IMR-90 (cell line): ENCODE results near the gene PEX5L. TPM values are rescaled to one million over a fixed set of nuclear protein-coding genes. Genes with fewer than 3 reads are reported as not detected.

Source experiments
- ATAC-seq: fragments of 200-7000 bp; cut with Tn5 transposase; 2 replicates; pipeline ENCODE4 v1.9.1; 2020; ENCODE audit warnings: low read depth, mild to moderate bottlenecking, moderate library complexity
- BruUV-seq: library from RNA; stranded (reverse); fragments of 400-500 nt; replicated peaks from 2 replicates; lab custom pipeline; 2021; lab: Mats Ljungman, UMichigan
- CTCF ChIA-PET: fragments of 300-600 bp; formaldehyde crosslinking; extraction: SDS; loops from one replicate; lab custom pipeline; 2021; ENCODE audit warnings: antibody characterized with exemption; lab: Yijun Ruan, JAX
- POLR2A ChIA-PET: fragments of 300-600 bp; sonication (Branson Sonifier 250); formaldehyde crosslinking; loops from one replicate; lab custom pipeline; 2022; ENCODE audit warnings: antibody characterized with exemption; ENCODE audit not compliant: unreplicated experiment; lab: Charles Lee
- DNase-seq: peaks from one replicate; pipeline ENCODE4 v3.0.0; 2013
- H2AFZ ChIP-seq: replicated peaks from 2 replicates; pipeline ENCODE3; 2013; ENCODE audit warnings: low read length, mild to moderate bottlenecking; ENCODE audit not compliant: poor library complexity
- H2AK5ac ChIP-seq: 2 replicates; pipeline ENCODE4 v1.6.1; 2013; ENCODE audit warnings: low read depth, low read length, inconsistent platforms
- H2AK9ac ChIP-seq: replicated peaks from 2 replicates; pipeline ENCODE3; 2013; ENCODE audit warnings: mild to moderate bottlenecking, low read depth, low read length, moderate library complexity; ENCODE audit not compliant: poor library complexity
- H2BK120ac ChIP-seq: 2 replicates; pipeline ENCODE4 v1.6.1; 2013; ENCODE audit warnings: low read depth, low read length, inconsistent platforms
- H2BK15ac ChIP-seq: 3 replicates; pipeline ENCODE4 v1.6.1; 2013; ENCODE audit warnings: low read depth, low read length, inconsistent platforms
- H2BK20ac ChIP-seq: 2 replicates; pipeline ENCODE4 v1.6.1; 2013; ENCODE audit warnings: low read depth, mild to moderate bottlenecking, inconsistent platforms, low read length, moderate library complexity
- H2BK5ac ChIP-seq: 2 replicates; pipeline ENCODE4 v1.6.1; 2013; ENCODE audit warnings: mild to moderate bottlenecking, low read depth, low read length, inconsistent platforms; ENCODE audit not compliant: poor library complexity, severe bottlenecking
- H3K14ac ChIP-seq: replicated peaks from 2 replicates; pipeline ENCODE4 v1.6.1; 2013; ENCODE audit warnings: low read depth, low read length, inconsistent platforms
- H3K18ac ChIP-seq: 2 replicates; pipeline ENCODE4 v1.6.1; 2013; ENCODE audit warnings: low read depth, low read length, control low read depth
- H3K23ac ChIP-seq: 2 replicates; pipeline ENCODE4 v1.6.1; 2013; ENCODE audit warnings: low read depth, low read length, inconsistent platforms
- H3K27ac ChIP-seq: 2 replicates; pipeline ENCODE4 v1.5.1; 2013; ENCODE audit warnings: mild to moderate bottlenecking, control low read depth, low read length; ENCODE audit not compliant: insufficient read depth
- H3K27me3 ChIP-seq: 2 replicates; pipeline ENCODE4 v1.6.1; 2013; ENCODE audit warnings: low read length; ENCODE audit not compliant: control insufficient read depth, insufficient read depth
- H3K36me3 ChIP-seq: 2 replicates; pipeline ENCODE4 v1.6.1; 2013; ENCODE audit warnings: low read length, mixed read lengths; ENCODE audit not compliant: control insufficient read depth, insufficient read depth
- H3K4ac ChIP-seq: 2 replicates; pipeline ENCODE4 v1.6.1; 2013; ENCODE audit warnings: low read depth, low read length, inconsistent platforms
- H3K4me1 ChIP-seq: 2 replicates; pipeline ENCODE4 v1.6.1; 2013; ENCODE audit warnings: low read length, mixed read lengths; ENCODE audit not compliant: control insufficient read depth, insufficient read depth
- H3K4me2 ChIP-seq: 2 replicates; pipeline ENCODE4 v1.6.1; 2013; ENCODE audit warnings: low read depth, mild to moderate bottlenecking, control low read depth, low read length, moderate library complexity
- H3K4me3 ChIP-seq: 2 replicates; pipeline ENCODE4 v1.5.1; 2013; ENCODE audit warnings: low read depth, mild to moderate bottlenecking, control low read depth, low read length, moderate library complexity; ENCODE audit not compliant: insufficient read depth
- H3K56ac ChIP-seq: 2 replicates; pipeline ENCODE4 v1.6.1; 2013; ENCODE audit warnings: low read length, inconsistent platforms; ENCODE audit not compliant: insufficient read depth; ENCODE audit errors: extremely low read depth
- H3K79me1 ChIP-seq, 2 experiments: 2 replicates each; pipeline ENCODE4 v1.6.1; 2013; ENCODE audit warnings: low read length in 2 of 2, inconsistent platforms in 1 of 2, low read depth in 1 of 2
- H3K9ac ChIP-seq: 2 replicates; pipeline ENCODE4 v1.6.1; 2013; ENCODE audit warnings: low read depth, low read length, control low read depth
- H3K9me1 ChIP-seq: 2 replicates; pipeline ENCODE4 v1.6.1; 2013; ENCODE audit warnings: low read length, inconsistent platforms; ENCODE audit not compliant: insufficient read depth
- H3K9me3 ChIP-seq: 2 replicates; pipeline ENCODE4 v1.6.1; 2013; ENCODE audit warnings: low read length; ENCODE audit not compliant: control insufficient read depth, insufficient read depth
- H4K20me1 ChIP-seq: 2 replicates; pipeline ENCODE4 v1.6.1; 2013; ENCODE audit warnings: low read length, inconsistent platforms; ENCODE audit not compliant: insufficient read depth
- H4K5ac ChIP-seq: 2 replicates; pipeline ENCODE4 v1.6.1; 2013; ENCODE audit warnings: mild to moderate bottlenecking, low read depth, low read length, control low read depth
- H4K8ac ChIP-seq, 2 experiments: 2 replicates each; pipeline ENCODE4 v1.6.1; 2013; ENCODE audit warnings: low read depth in 2 of 2, low read length in 2 of 2, control low read depth in 1 of 2, inconsistent platforms in 1 of 2
- H4K91ac ChIP-seq: 2 replicates; pipeline ENCODE4 v1.6.1; 2013; ENCODE audit warnings: low read depth, low read length, inconsistent platforms; ENCODE audit not compliant: insufficient read depth
- CHD1 ChIP-seq: IDR thresholded peaks from 2 replicates; pipeline ENCODE4 v1.6.1; 2012; ENCODE audit warnings: low read depth, low read length, improper control_type of control experiment
- ELK1 ChIP-seq: fragments of 150-350 bp; IDR thresholded peaks from 2 replicates; pipeline ENCODE4 v1.6.1; 2016; ENCODE audit warnings: low read depth, mild to moderate bottlenecking, low read length, moderate library complexity, borderline replicate concordance
- MAFK ChIP-seq: IDR thresholded peaks from 2 replicates; pipeline ENCODE4 v1.6.1; 2012; ENCODE audit warnings: low read depth, low read length, improper control_type of control experiment
- RCOR1 ChIP-seq: IDR thresholded peaks from 2 replicates; pipeline ENCODE4 v1.6.1; 2012; ENCODE audit warnings: mild to moderate bottlenecking, low read length, improper control_type of control experiment; ENCODE audit not compliant: insufficient replicate concordance
- WGBS, 2 experiments: methylation state at CpG; one replicate each; pipeline versions ENCODE4 v1.1.5 to v1.1.7; 2013; ENCODE audit warnings: missing lambda C conversion rate in 2 of 2; ENCODE audit not compliant: insufficient read length in 1 of 2; ENCODE audit errors: extremely low coverage in 2 of 2; 5-methylcytosine and 5-hydroxymethylcytosine counted together
- dilution Hi-C: fragments of 300-500 bp; cut with HindIII; formaldehyde crosslinking; loops from one replicate; pipeline ENCODE4 v1.14.3; 2018; ENCODE audit warnings: low sequenced_read_pairs; ENCODE audit not compliant: unreplicated experiment
- in situ Hi-C: fragments of 300-500 bp; cut with MboI; formaldehyde crosslinking; loops from 3 replicates; pipeline ENCODE4 v1.14.3; 2019; ENCODE audit warnings: low sequenced_read_pairs, inconsistent platforms, mixed read lengths
- intact Hi-C: fragments of 100-400 bp; cut with micrococcal nuclease; formaldehyde crosslinking; loops from 2 replicates; pipeline ENCODE4 v1.10.0; 2022
- polyA plus RNA-seq, 3 experiments: library from polyadenylated mRNA; depleted of rRNA; stranded (reverse); fragments of >200 nt; gene quantifications; 2 replicates each; pipeline ENCODE4 v1.2.3, GENCODE V29; 2012; ENCODE audit warnings: low replicate concordance in 1 of 3
- total RNA-seq: library from RNA; depleted of rRNA; stranded (reverse); fragments of >200 nt; gene quantifications from 2 replicates; pipeline ENCODE4 v1.2.3, GENCODE V29; 2012

The PEX5L gene
- total and polyA plus RNA-seq, 2 of the 4 experiments (the other 2 are of a cell fraction), result not detected

GRCh38 chr3:180063783-180064182 is 27.0 kb upstream of the PEX5L start:
- dilution Hi-C loops, result no loop called here
- no peaks in the 10 kb centered on the region for H4K20me1 ChIP-seq
- no peak overlapping the region for H3K9ac ChIP-seq
- no peak overlapping the region for H2AK9ac ChIP-seq
- H2BK15ac ChIP-seq, result no peak overlapping the region
- no peak overlapping the region for H2BK5ac ChIP-seq
- no peak overlapping the region for H2AK5ac ChIP-seq
- H3K18ac ChIP-seq, result no peak overlapping the region
- ATAC-seq (no peak), DNase-seq (no peak)
- H4K5ac ChIP-seq, result no peak overlapping the region
- no peaks in the 10 kb centered on the region for H3K79me1 ChIP-seq
- H4K91ac ChIP-seq, result no peak overlapping the region
- no peak overlapping the region for H3K4me2 ChIP-seq
- H2BK120ac ChIP-seq, result no peak overlapping the region
- H3K23ac ChIP-seq, result no peak overlapping the region
- no peaks in the 10 kb centered on the region; the same call in 1 of the 2 replicates for H3K9me3 ChIP-seq
- H3K4me1 ChIP-seq, result no peaks in the 10 kb centered on the region
- H3K4ac ChIP-seq, result no peak overlapping the region
- no peak overlapping the region for H3K4me3 ChIP-seq
- H2AFZ ChIP-seq, result no peak overlapping the region
- H3K27ac ChIP-seq, result no peak overlapping the region
- in situ Hi-C loops, result no loop called here
- TF ChIP-seq ELK1 (no peak), CHD1 (no peak), RCOR1 (no peak), MAFK (no peak)
- H3K9me1 ChIP-seq, result no peaks in the 10 kb centered on the region
- no peaks in the 10 kb centered on the region for H3K27me3 ChIP-seq
- no peak overlapping the region for H2BK20ac ChIP-seq
- no peak overlapping the region for H3K56ac ChIP-seq
- intact Hi-C loops, result no loop called here
- POLR2A ChIA-PET, result no interaction called here
- no peak overlapping the region for H4K8ac ChIP-seq
- WGBS, 2 experiments, result 0% methylated on average over 1 of the region's 1 CpG; no CpG with 5 or more reads in 1 of the 2 experiments
- no peak overlapping the region for H3K14ac ChIP-seq
- H3K36me3 ChIP-seq, result no peaks in the 10 kb centered on the region
- CTCF ChIA-PET, result no interaction called here
- BruUV-seq, result no TSS peak
